ENCODE measurements around the gene CDK3. TPM values are rescaled to one million over a fixed set of nuclear protein-coding genes. Genes with fewer than 3 reads are reported as not detected.
"Not testable (repeated sequence)": the region's sequence is repeated elsewhere in the genome, so short reads cannot be mapped to it uniquely, and the experiment has no call there.

CDK3 gene
- total RNA-seq (13.4 and 14.3 TPM in 2 replicates), polyA plus RNA-seq (12.2 and 18.5 TPM in 2 replicates)

- Histone ChIP-seq H3K4me3 (no peak within 1 kb of the TSS), H3K27me3 (no peaks in the 10 kb centered on the region), H3K9me3 (ENCODE audit: low read depth) (no peaks in the 10 kb centered on the region), H3K4me1 (ENCODE audit: low read depth) (no peaks in the 10 kb centered on the region), H3K36me3 (no peaks in the 10 kb centered on the region), H3K27ac (no peak within 1 kb of the TSS)
- no peak for TF ChIP-seq CTCF (IDR thresholded peaks at IDR 0.05; ENCODE audit: low read depth, low read length)
- no peak for DNase-seq (ENCODE audit: low read depth in 1 of 2, low spot score in 1 of 2)
These were observed at the start of gene CDK3 for GRCh38 chr17:76000755-76001521. Gene CDK3 (plus strand): TSS chr17:76000855. CDS start chr17:76001426, 571 bp downstream.

- TF ChIP-seq CTCF (IDR thresholded peaks at IDR 0.05; ENCODE audit: low read depth, low read length) = no peak
- Histone ChIP-seq H3K4me3 (no peak overlapping the region), H3K27me3 (no peaks in the 10 kb centered on the region), H3K9me3 (ENCODE audit: low read depth) (no peaks in the 10 kb centered on the region), H3K4me1 (ENCODE audit: low read depth) (no peaks in the 10 kb centered on the region), H3K27ac (no peak overlapping the region), H3K36me3 (peaks cover 73% of the 10 kb centered on the region)
- peak in 1 of 2 donors; percentile 48 for DNase-seq (ENCODE audit: low read depth in 1 of 2, low spot score in 1 of 2)
These were observed 49.6 kb upstream of the CDK3 start for GRCh38 chr17:75950855-75951554.

- H3K27me3 ChIP-seq = no peaks in the 10 kb centered on the region
- peak overlapping the region; percentile 28 for H3K27ac ChIP-seq
- H3K36me3 ChIP-seq = peaks cover 8% of the 10 kb centered on the region
- peaks cover 11% of the 10 kb centered on the region for H3K4me1 ChIP-seq (ENCODE audit: low read depth)
- TF ChIP-seq CTCF (IDR thresholded peaks at IDR 0.05; ENCODE audit: low read depth, low read length) = no peak
- no peaks in the 10 kb centered on the region for H3K9me3 ChIP-seq (ENCODE audit: low read depth)
- no peak overlapping the region for H3K4me3 ChIP-seq
- peak in 1 of 2 donors; percentile 34 for DNase-seq (ENCODE audit: low read depth in 1 of 2, low spot score in 1 of 2)
These were observed 41.4 kb upstream of the CDK3 start for GRCh38 chr17:75959051-75959838.

- Histone ChIP-seq H3K27me3 (no peaks in the 10 kb centered on the region), H3K9me3 (ENCODE audit: low read depth) (no peaks in the 10 kb centered on the region), H3K4me3 (no peak overlapping the region), H3K4me1 (ENCODE audit: low read depth) (peaks cover 11% of the 10 kb centered on the region), H3K27ac (no peak overlapping the region), H3K36me3 (peaks cover 8% of the 10 kb centered on the region)
- no peak for TF ChIP-seq CTCF (IDR thresholded peaks at IDR 0.05; ENCODE audit: low read depth, low read length)
- no peak for DNase-seq (ENCODE audit: low read depth in 1 of 2, low spot score in 1 of 2)
These were observed 40.7 kb upstream of the CDK3 start for GRCh38 chr17:75959839-75960511.

- H3K4me1 ChIP-seq (ENCODE audit: low read depth) = no peaks in the 10 kb centered on the region
- no peak overlapping the region for H3K4me3 ChIP-seq
- no peaks in the 10 kb centered on the region for H3K36me3 ChIP-seq
- H3K9me3 ChIP-seq (ENCODE audit: low read depth) = no peaks in the 10 kb centered on the region
- H3K27ac ChIP-seq = no peak overlapping the region
- TF ChIP-seq CTCF (IDR thresholded peaks at IDR 0.05; ENCODE audit: low read depth, low read length) = no peak
- H3K27me3 ChIP-seq = no peaks in the 10 kb centered on the region
- DNase-seq (ENCODE audit: low read depth in 1 of 2, low spot score in 1 of 2) = no peak
These were observed 35.2 kb upstream of the CDK3 start for GRCh38 chr17:75965468-75965867.

GRCh38 chr17:75969044-75969443 is 31.6 kb upstream of the CDK3 start:
- not testable (repeated sequence) for DNase-seq (ENCODE audit: low read depth in 1 of 2, low spot score in 1 of 2); H3K4me1 ChIP-seq (ENCODE audit: low read depth); H3K27me3 ChIP-seq; H3K36me3 ChIP-seq; H3K27ac ChIP-seq; H3K9me3 ChIP-seq (ENCODE audit: low read depth); H3K4me3 ChIP-seq
